Measurements from ENCODE around the gene SCCPDH. TPM values are rescaled to one million over a fixed set of nuclear protein-coding genes. Genes with fewer than 3 reads are reported as not detected.
"Not testable (repeated sequence)": the region's sequence is repeated elsewhere in the genome, so short reads cannot be mapped to it uniquely, and the experiment has no call there.

Gene SCCPDH
- total and polyA plus RNA-seq, 10 donors, result 6.8 to 15.8 (median 13.0) TPM

- intact Hi-C loops (cut with DNase I; ENCODE audit: low total_unique reads), result no loop called here
- no peak for TF ChIP-seq POLR2AphosphoS5 (IDR thresholded peaks at IDR 0.05)
- TF ChIP-seq POLR2A (IDR thresholded peaks at IDR 0.05), result no peak
- TF ChIP-seq CTCF (IDR thresholded peaks at IDR 0.05 in 8 of 11, conservative IDR thresholded peaks at IDR 0.05 in 3 of 11), result no peak
These were observed 12.6 kb upstream of the SCCPDH start for GRCh38 chr1:246711548-246712003.

GRCh38 chr1:246712428-246712827 lies 11.8 kb upstream of the SCCPDH start:
- intact Hi-C loops (cut with DNase I; ENCODE audit: low total_unique reads); H3K9me3 ChIP-seq; DNase-seq; H3K36me3 ChIP-seq; H3K4me3 ChIP-seq; H3K27me3 ChIP-seq (replicated peaks in 1 of 7); H3K27ac ChIP-seq: not testable (repeated sequence)
- H3K4me1 ChIP-seq, result peaks cover 0 to 14% (median 2%) of the 10 kb centered on the region in 6 donors
- 93 to 96% (median 94%) methylated on average over 5 of the region's 5 CpGs for WGBS, 5 donors

More at GRCh38 chr1:246711548-246712003, 12.6 kb upstream of the SCCPDH start:
- no peak for DNase-seq
- Histone ChIP-seq H3K27me3 (replicated peaks in 1 of 7) (peaks cover 0 to 7% (median 0%) of the 10 kb centered on the region in 7 donors), H3K9me3 (peaks cover 0 to 3% (median 0%) of the 10 kb centered on the region in 8 donors), H3K4me1 (peaks cover 0 to 14% (median 2%) of the 10 kb centered on the region in 6 donors), H3K27ac (no peak overlapping the region), H3K4me3 (no peak overlapping the region), H3K36me3 (no peaks in the 10 kb centered on the region)
- WGBS, 5 donors, result 85 to 93% (median 90%) methylated on average over 3 of the region's 3 CpGs

- intact Hi-C loops (cut with DNase I; ENCODE audit: low total_unique reads); H3K36me3 ChIP-seq; H3K27ac ChIP-seq; H3K4me3 ChIP-seq; DNase-seq; H3K27me3 ChIP-seq (replicated peaks in 1 of 7): not testable (repeated sequence)
- Histone ChIP-seq H3K9me3 (peaks cover 0 to 17% (median 9%) of the 10 kb centered on the region in 8 donors), H3K4me1 (peaks cover 3 to 12% (median 8%) of the 10 kb centered on the region in 6 donors)
- 82 to 100% (median 86%) methylated on average over 1 to 2 of the region's 2 CpGs; no CpG with 5 or more reads in 1 of the 5 donors for WGBS, 5 donors
These were observed 4.8 kb upstream of the SCCPDH start for GRCh38 chr1:246719361-246719760.

- peaks cover 0 to 17% (median 9%) of the 10 kb centered on the region in 8 donors for H3K9me3 ChIP-seq
- H3K27ac ChIP-seq; H3K4me3 ChIP-seq; intact Hi-C loops (cut with DNase I; ENCODE audit: low total_unique reads); H3K36me3 ChIP-seq; H3K27me3 ChIP-seq (replicated peaks in 1 of 7); DNase-seq: not testable (repeated sequence)
- 92 to 96% (median 96%) methylated on average over 7 of the region's 7 CpGs for WGBS, 5 donors
- H3K4me1 ChIP-seq, result peaks cover 3 to 27% (median 18%) of the 10 kb centered on the region in 6 donors
These were observed 3.4 kb upstream of the SCCPDH start for GRCh38 chr1:246720814-246721213.

GRCh38 chr1:246722720-246723119 lies 1.5 kb upstream of the SCCPDH start:
- TF ChIP-seq POLR2AphosphoS5 (IDR thresholded peaks at IDR 0.05) (no peak), POLR2A (IDR thresholded peaks at IDR 0.05) (no peak), CTCF (IDR thresholded peaks at IDR 0.05 in 8 of 11, conservative IDR thresholded peaks at IDR 0.05 in 3 of 11) (no peak)
- no peak for DNase-seq
- Histone ChIP-seq H3K9me3 (peaks cover 0 to 17% (median 9%) of the 10 kb centered on the region in 8 donors), H3K4me3 (peak overlapping the region in 1 of 8 donors; percentile 95), H3K27me3 (replicated peaks in 1 of 7) (no peaks in the 10 kb centered on the region), H3K27ac (no peak overlapping the region), H3K4me1 (peaks cover 3 to 38% (median 22%) of the 10 kb centered on the region in 6 donors), H3K36me3 (peaks cover 0 to 9% (median 2%) of the 10 kb centered on the region in 6 donors)
- intact Hi-C loops (cut with DNase I; ENCODE audit: low total_unique reads), result no loop called here
- WGBS, 5 donors, result 76 to 99% (median 95%) methylated on average over 4 of the region's 4 CpGs
